ENCODE data around the gene CHSY1.
"Not testable (repeated sequence)": the region's sequence is repeated elsewhere in the genome, so short reads cannot be mapped to it uniquely, and the experiment has no call there.

CHSY1 gene, protein sequence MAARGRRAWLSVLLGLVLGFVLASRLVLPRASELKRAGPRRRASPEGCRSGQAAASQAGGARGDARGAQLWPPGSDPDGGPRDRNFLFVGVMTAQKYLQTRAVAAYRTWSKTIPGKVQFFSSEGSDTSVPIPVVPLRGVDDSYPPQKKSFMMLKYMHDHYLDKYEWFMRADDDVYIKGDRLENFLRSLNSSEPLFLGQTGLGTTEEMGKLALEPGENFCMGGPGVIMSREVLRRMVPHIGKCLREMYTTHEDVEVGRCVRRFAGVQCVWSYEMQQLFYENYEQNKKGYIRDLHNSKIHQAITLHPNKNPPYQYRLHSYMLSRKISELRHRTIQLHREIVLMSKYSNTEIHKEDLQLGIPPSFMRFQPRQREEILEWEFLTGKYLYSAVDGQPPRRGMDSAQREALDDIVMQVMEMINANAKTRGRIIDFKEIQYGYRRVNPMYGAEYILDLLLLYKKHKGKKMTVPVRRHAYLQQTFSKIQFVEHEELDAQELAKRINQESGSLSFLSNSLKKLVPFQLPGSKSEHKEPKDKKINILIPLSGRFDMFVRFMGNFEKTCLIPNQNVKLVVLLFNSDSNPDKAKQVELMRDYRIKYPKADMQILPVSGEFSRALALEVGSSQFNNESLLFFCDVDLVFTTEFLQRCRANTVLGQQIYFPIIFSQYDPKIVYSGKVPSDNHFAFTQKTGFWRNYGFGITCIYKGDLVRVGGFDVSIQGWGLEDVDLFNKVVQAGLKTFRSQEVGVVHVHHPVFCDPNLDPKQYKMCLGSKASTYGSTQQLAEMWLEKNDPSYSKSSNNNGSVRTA

DNA sequence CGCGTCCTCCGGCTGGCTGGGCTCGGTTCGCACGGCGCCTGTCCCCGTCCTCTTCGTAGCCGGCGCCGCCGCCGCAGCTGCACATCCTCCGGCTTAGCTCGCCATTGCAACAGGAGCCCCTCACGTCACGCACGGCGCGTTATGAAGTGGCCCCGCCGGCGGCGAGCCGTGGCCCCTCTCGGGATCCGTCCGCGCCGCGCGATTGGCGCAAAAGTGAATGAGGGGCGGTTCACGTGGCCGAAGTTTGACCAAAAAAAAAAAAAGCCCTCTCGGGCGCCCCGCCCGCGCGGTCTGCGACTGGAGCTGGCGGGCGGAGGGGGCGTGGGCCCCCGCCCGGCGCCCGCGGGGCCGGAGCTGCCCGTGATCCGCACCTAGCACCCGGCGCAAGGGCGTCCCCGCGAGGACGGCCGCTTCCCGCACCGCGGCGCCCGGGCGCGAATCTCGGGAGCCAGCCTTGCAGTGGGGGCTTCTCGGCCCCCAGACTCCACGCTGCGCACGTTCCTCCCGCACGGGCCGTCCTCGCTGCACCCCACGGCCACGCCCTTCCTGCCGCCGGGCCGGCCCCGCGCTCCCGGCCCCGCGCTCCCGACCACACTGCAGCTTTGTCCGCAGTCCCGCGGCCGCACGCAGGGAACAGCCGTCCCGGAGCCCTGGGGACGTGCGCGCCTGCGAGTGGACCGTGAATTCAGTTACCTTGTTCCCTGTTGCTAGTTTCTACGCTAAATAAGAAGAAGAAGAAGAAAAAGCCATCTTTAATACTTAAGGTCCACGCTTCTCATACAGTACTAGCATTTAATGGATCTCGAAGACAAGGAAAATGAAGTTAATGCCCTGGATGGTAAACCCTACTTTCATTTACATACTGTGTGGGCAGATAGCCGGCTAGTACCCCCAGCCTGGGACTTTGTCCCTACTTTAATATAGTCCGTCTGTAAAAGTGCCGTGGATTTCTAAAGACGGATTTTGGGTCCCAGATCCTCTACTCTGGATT, at the start of gene CHSY1:
Gene CHSY1, minus strand, starts transcription at position 219 of the 991 bp plus-strand sequence. CDS start 592 bp downstream, outside the sequence.
- peak; percentile 3 for DNase-seq

DNA sequence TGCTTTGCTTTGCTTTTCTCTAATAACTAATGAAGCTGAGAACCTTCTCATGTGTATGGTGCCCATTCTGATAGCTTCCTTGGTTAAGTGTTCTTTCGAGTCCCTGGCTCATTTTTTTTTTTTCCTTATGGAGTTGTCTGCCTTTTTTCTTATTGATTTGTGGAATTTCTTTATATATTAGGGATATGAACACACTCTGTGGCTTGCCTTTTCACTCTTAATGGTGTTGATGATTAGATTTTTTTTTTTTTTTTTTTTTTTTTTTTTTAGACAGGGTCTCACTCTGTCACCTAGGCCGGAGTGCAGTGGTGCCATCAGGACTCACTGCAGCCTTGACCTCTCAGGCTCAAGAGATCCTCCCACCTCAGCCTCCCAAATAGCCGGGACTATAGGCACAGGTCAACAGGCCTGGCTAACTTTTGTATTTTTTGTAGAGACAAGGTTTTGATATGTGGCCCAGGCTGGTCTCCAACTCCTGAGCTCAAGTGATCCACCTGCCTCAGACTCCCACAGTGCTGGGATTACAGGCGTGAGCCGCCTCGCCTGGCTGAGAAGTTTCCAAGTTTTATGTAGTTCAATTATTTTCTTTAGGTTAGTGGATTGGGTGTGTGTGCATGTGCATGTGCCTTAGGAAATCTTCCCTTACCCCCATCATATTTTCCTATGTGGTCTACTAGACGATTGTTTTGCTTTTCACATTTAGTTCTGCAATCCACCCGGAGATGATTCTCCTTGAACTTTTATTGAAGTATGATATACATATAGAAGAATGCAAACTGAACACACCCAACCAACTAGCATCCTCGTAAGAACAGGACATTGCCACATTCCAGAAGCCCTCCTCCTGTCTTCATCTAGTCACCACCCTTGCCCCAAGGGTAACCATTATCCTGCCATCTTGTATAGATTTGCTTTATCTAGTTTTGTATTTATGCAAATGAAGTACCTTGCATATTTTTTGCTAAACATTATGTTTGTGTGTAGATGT, 44.9 kb upstream of the CHSY1 start:
- no peak for DNase-seq

DNA sequence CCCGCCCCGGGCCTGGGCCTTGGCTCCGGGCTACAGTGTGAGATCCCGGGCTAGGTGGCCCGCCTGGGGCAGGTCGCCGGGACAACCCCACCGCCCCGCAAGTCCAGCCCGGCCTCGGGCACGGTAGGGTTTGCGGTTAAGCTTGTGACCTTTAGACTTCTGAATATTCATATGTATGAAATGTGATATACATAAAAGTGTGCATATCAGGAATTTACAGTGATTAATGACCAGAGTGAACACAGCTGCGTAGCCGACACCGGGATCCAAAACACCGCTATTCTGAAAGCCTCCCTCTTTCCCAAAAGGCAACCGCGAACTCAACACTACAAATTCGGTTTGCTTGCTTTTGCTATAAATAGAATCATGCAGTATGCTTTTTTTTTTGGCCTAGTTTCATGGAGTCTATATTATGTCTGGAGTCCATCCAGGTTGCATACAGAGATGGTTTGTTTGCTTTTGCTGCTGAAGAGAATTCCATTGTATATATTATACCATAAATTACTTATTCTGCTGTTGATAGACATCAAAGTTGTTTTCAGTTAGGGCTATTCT, 43.8 kb upstream of the CHSY1 start:
- no peak for DNase-seq

DNA sequence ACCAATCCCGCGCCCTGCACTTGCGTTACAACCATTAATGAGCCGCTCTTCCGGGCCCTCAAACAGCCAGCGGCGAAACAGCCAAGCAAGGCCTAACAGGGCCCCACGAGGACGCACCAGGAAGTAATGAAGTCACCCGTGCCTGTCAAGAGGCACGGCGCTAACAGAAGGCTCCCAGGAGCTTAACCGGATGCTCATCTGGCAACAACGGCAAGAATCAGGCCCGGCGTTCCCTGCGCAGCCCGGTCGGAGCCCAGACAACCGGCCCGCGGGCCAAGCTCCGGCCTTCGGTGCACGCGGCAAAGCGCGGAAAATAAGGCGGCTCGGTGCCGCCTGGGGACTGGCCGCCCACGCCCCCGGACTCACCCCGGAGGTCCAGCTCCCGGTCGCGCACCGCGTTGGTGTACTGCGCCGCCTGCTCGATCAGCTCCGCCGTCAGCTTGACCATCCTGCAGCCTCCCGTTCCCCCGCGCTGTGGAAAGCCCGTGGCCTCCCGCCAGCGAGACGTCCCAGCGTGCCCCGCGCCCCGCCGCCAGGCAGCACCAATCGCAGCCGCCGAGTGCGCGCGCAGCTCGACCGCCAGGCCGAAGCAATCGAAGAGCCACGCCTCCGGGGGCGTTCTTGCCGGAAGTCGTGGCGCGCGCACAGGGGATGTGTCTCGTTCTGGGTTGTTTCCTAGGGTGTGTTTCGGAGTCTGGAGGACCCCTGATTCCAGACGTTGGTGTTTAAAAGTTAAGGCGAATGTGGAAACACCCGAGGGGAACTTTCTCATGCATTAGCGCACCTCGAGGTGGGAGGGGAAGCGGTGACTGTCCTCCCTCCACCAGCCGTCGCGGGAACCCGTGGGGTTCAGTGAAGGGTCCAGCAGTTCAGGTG, 43.1 kb upstream of the CHSY1 start, which contains the start of gene SNRPA1:
Gene SNRPA1, minus strand, starts transcription at position 518 of the 876 bp plus-strand sequence. Its CDS starts 70 bp downstream, at position 448.
- DNase-seq: peak; percentile 68

DNA sequence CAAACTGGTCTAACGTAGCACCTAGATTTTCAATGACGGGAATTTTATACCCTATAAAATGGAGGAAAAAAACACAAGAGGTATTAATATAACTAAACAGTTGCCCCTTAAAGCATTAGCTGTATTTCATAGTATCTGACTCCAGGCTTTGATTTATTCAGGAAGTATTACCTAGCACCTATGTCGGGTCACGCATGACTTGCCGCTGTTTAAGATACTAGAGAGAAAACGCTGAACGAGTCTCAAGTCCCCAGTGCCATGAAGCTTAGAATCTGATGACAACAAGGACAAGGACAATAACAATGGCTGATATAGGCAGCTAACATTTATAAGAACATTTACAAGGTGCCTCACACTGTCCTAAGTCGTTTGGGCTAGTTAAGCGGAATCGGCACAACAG, 41.3 kb upstream of the CHSY1 start:
- DNase-seq: no peak

DNA sequence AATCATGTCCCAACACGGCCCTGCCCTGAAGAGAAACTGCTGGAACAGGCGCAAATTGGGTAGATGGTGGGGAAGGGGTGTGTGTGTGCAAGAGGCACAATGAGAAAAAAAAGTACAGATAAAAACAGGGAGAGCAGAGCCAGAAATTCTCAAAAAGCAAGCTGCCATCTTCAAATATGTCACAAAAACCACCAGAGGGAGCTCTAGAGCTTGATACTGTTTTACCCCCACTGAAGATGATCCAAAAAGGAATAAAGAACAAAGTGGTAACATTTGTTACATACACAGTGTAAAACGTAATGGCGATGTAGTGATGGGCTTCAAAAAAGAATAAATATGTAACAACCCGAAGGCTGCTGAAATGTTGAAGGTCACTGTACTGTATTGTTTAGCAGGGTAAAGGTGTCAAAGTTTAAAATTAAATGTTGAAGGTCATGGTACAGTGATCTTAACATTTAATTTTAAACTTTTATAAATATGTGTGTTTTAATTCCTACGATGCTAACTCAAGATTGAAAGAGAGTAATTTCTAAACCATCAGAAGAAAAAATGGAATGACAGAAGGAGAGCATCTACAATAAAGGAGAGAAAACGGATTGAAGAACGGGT, 37.2 kb upstream of the CHSY1 start:
- DNase-seq: peak; percentile 2

DNA sequence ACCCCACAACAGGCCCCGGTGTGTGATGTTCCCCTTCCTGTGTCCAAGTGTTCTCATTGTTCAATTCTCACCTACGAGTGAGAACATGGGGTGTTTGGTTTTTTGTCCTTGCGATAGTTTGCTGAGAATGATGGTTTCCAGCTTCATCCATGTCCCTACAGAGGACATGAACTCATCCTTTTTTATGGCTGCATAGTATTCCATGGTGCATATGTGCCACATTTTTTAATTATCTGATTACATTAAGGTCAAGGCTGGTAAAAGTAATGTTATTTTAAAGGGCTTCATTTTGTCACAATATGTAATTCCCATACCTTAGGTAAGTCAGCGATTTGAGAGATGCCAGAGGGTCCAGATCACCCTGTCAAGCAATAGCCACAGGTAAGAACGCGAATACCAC, 35.5 kb upstream of the CHSY1 start:
- DNase-seq: not testable (repeated sequence)

DNA sequence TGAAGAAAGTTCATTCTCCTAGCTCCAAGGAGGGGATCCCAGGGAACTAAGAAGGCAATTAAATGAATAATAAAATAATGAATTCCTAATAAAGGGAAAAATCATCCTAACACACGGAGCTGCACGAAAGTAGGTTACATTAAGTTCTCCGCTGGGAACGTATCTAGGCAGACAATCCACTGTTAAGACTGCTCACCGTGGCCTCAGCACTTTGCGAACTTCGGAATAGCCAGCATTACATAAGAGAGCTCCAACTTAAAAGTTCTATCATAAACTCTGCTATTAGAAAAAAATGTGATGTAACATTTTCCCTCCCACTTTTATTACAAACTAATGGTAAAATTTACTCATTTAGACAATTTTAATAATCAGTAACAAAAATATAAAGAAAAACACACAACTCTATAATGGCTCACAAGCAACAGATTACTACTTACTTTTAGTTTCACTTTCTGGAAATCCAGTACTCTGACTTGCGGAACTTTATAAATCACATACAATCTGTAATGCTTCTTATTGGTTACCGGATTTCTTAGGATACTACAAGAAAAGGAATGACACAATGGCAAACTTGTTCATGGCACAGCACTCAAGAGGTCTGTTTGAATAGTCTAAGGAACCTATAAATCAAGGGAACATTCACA, 34.7 kb upstream of the CHSY1 start:
- DNase-seq: no peak

DNA sequence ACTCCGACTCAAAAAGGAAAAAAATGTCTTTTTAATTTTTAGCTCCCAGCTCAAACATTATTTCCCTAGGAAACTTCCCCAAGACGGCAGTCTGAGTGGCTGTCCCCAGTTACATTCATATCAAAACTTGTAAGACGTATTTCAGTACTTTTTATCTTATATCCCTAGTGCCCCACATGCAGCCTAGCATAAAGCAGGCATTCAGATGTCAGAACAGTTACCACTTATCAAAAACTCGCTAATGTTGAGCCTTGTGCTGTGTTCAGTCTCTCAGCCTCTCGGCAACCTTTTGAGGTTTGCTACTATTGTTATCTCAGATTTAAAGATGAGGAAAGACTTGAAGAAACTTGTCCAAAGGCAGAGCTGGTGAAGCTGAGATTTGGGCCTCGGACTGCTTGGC, 32.1 kb upstream of the CHSY1 start:
- no peak for DNase-seq

DNA sequence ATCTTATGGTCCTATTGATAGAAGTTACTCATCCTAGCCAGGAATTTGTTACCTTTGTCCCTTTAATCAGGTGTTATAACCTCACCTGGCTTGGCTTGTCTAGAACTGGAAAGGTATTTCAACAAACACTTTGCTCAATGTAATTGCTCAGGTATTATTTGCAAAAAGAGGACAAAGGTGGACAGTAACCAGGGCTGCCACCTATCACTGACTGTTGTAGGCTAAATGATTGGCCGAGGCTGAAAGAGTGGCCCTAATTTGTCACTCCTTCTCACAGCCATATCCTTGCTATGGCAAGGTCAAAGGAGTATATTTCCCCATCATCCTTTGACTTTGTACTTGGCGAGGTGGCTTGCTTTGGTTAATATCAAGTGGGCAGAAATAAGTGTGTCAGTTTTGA, 28.2 kb upstream of the CHSY1 start:
- no peak for DNase-seq

DNA sequence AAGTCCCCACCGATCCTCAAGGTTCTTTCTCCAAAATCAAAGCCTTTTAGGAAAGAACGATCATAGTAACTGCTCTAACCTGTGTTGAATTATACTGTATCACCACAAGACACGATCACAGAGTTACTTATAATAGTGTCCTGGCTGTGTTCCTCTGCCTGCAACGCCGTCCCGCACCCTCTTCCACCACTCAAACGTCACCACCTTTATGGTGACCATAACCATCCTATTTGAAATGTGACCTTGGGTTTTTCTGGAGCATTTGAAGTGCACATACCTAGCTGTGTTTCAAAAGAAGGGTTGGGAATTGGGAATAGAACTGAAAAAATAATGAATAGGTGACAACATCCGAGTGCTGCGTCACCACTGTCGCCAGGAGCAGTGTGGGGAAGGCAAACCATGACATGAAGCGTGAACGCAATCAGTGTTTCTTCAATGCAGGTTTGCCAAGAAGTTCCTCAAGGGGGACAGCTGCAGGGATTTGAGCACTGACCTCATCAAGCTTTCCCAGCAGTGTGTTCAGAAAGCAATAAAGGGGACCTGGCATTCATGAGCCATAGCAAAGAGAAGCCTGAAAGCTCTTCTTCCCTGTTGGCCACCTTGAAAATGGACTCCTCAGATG, 26.2 kb upstream of the CHSY1 start:
- DNase-seq: peak; percentile 15

DNA sequence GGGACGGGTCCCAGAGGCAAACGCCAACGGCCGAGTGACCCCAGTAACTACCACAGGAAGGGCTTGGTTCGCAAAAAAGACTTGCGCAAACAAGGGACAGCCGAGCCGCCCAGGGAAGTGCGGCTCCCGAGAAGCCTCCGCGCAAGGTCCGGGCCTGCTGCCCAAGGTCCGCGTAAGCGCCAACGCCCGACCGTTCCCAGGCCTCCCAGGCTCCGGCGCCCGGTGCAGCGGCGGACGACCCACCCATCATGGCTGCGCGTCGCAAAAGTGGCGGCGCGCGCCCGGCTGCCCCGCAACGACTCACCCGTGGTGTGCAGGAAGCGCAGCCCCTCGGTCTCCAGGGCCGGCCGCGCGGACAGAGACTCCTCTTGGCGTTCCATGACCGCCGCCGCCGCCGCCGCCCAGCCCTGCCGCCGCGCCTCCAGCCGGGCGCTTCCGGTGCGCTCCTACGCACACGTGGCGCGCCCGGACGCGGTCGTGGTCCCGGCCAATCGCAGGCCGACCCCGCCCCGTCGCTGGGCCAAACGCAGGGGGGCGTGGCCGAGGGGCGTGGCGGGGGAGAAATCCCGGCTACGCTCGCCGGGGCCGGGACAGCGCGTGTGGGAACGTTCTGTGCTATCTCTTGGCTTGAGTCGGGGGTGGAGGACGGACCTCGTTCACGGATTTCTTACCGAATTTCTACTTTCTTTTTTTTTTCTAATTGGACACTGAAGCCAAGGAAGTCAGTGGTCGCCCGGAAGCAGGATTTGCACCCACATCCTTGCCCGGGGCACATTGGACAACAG, 25.4 kb upstream of the CHSY1 start, which contains the start of gene SELENOS:
Gene SELENOS, minus strand, starts transcription at position 448 of the 785 bp plus-strand sequence. Its CDS starts 68 bp downstream, at position 380.
- peak; percentile 51 for DNase-seq

DNA sequence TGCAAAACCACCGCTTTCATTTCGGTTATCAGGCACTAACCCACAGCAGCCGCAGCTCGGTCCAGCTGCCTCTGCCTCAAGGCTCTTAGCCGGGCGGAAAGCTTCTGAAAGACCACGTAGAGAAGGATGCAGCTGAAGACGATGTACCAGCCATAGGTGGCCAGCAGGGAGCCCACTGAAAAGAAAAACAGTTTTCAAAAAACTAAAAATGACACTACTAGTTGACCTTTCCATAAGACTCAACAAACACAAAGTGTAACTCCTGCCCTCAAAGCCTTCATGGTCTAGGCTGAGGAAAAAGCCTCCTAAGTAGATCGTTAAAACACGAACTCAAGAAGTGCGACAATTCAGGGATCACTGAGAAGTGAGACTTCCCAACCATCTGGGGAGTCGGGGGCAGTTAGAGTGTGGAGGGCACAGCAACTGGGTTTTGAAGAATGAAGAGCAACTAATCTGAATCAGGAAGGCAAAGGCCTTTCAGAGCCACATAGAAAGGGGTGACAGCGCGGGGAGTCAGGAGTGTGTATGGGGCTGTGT, 24.7 kb upstream of the CHSY1 start:
- DNase-seq: no peak

DNA sequence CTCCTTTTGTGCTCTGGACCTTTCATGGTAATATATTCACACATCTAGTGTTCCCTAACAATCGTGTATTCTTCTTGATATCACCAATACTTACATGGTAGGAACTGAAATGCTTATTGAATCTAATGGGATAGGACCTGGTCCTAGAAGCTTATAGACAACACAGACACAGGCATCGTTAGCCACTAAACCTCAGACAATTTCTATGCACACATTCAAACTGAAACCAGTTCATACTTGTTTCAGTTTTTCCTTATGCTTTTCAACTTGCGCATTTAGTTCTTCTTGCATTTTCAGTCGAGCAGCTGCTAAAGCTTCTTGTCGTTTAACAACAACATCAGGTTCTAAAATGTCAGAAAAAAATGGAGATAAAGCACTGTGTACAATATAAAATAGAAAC, 23.2 kb upstream of the CHSY1 start:
- no peak for DNase-seq

DNA sequence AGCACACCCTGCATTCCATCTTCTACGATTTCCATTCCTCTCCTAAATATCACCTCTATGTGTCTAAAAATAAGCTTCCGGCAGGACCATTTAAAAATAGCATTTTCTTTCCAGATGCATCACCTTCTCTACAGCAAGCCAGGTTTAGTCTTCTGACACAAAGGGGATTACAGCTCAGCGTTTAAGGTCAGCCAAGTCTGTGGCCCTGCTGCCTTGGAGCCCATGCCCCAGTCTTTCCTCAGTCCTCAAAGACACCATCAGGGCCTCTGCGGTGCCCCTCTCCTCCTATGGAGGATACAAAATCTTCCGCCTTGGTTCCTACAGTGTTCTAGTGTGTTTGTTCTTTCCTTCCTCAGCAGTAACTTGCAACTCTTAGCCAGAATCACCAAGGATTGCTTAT, 21.7 kb upstream of the CHSY1 start:
- no peak for DNase-seq

DNA sequence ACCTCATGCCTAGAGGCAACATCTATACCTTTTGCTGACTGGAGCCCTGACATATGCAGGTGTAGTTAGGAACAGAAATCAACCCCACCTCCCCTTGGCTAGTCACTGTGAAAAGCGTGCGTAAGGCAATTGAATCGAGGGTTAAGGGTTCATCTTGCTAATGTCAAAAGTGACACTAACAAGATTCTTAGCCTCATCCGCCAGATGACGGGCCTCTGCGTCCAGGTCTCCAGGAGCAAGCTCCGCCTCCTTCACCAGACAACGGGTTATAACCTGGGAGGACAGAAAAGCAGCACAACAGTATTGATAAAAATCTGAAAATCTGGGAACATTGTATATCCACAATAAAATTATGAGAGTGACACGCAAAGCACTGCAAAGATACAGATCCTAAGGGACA, 20.7 kb upstream of the CHSY1 start:
- DNase-seq: no peak

DNA sequence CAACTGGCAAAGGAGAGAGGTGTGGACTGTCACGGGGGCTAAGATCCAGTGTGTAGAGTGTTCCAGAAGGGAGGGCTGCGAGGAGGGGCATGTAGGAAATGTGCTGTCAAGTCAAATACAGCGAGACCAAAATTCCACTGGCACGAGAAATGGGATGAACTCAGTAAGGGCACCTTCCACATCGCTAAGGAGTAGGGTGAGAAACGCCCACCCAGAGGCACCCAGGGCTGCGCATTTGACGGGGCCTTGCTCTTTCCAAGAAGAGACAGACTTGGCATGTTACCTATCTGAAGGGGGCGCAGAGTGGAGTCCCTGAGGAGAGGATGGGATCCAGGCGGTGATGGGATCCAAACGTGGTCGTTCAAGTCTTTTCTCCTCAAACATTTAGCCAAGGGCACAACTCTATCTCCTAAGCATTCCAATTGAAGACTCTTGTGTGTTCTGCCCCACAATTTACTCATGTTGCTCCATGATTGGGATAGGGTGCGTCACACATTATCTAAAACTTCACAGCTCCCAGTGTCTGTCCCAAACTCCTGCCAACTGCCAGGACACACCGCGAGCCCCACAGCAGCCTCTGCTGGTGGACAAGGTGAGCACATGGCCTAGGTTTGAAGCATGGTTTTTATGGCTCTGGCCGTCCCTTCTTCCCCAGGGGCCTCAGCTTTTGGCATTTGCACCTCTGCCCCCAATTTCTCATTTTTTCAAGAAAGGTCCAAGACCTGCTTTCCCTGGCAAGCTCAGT, 17.8 kb upstream of the CHSY1 start:
- no peak for DNase-seq
